Ammon's horn (tissue), 1 donor: Measurements from ENCODE around the gene KRT38.
"Not testable (repeated sequence)": the region's sequence is repeated elsewhere in the genome, so short reads cannot be mapped to it uniquely, and the experiment has no call there.

Experiments used
- DNase-seq: peaks from one replicate; pipeline ENCODE4 v3.0.0-alpha.2; 2016; ENCODE audit warnings: low spot score

KRT38 gene

GRCh38 chr17:41395044-41395443 lies 45.7 kb downstream of the KRT38 start:
- not testable (repeated sequence) for DNase-seq

DNA sequence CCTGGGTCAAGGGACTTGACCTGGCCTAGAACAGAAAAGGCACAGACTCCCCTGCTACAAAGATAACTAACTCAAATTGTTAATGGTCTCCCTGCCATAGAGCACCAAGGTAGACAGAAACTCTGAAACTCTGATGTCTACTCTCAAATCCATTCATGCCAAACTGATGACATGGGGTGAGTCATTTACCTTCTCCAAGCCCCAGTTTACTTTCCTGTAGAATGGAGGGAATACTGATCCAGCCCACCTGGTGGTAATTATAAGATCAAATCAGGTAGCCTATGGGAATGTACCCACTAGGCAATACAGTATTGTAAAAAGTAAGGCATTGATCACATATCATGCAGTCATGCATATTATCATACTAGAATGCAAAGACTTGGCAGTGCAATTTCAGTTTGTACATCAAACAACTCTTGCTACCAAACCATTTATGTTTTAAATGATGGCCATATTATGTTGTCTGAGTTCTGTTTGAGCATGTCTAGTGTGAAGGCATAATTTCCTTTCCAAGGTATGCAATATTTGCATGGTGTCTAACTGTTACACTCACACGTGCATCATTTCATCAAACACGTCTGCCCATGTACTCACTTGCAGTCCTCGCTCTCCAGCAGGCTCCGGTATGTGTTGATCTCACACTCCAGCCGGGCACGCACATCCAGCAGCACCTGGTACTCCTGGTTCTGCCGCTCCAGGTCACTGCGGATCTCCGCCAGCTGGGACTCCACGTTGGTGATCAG lies 46.4 kb downstream of the KRT38 start:
- DNase-seq = no peak

DNA sequence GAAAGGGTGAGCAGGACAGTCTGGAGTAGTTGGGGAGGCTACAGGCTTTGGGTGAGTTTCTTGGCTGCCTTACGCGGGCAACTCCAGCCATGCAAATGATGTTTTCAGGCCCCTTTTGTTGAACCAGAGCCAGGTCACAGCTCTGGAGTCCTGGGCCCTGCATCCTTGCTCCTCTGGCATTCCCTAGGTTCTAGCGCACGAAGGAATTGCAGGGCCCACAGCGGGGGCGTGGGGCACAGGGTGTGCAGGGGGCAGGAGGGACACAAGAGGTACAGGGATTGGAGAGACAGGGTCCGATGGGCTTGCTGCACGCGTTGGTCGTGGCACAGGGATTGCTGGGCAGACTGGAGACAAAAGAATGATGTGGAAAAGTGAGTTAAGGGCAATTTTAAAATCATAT lies 47.0 kb downstream of the KRT38 start:
- DNase-seq = no peak

- no peak for DNase-seq
These were observed 47.5 kb downstream of the KRT38 start for GRCh38 chr17:41393294-41393693.

DNA sequence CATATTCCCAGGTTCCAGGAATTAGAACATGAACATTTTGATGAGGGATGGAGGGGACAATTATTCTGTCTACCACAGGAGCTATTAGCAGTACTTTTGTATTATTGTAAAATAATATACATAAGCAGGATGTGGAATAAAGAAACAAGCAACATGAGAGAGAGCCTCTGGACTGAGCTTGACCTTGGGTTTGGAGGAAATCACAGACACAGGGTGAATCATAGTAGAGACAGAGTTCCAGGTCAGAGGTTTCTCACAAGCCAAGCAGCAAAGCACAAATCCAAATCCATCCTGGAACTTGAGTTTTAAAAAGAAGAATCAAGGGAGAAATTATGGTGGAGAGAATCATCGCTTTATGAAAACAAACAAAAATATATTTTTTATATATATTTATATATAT lies 48.5 kb downstream of the KRT38 start:
- DNase-seq = no peak

GRCh38 chr17:41391535-41391934 lies 49.2 kb downstream of the KRT38 start:
- no peak for DNase-seq

DNA sequence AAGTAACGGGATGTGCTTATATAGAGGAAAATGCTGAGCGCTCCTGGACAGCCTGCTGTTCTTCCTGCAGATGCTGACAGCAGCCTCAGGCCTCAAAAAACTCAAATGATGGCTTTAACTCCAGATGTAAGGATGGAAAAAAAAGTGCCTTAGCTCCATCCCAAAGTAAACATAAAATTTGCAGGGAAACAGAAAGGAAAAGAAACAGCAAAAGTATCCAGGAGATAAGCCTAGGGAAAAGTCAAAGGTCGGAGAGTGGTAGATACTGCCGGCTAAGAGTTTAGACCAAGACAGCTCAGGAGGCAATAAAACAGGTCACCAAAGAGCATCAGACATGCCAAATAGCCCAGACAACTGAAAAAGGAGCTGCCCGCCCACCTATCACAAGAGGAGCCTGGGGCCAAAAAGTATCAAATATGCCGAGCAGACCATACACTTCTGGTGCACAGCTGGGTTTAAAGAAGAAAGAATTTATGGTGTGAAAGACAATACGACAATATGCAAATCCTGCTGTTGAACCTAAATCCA lies 50.3 kb downstream of the KRT38 start:
- no peak for DNase-seq

- no peak for DNase-seq
These were observed 53.1 kb downstream of the KRT38 start for GRCh38 chr17:41387670-41388069.

DNA sequence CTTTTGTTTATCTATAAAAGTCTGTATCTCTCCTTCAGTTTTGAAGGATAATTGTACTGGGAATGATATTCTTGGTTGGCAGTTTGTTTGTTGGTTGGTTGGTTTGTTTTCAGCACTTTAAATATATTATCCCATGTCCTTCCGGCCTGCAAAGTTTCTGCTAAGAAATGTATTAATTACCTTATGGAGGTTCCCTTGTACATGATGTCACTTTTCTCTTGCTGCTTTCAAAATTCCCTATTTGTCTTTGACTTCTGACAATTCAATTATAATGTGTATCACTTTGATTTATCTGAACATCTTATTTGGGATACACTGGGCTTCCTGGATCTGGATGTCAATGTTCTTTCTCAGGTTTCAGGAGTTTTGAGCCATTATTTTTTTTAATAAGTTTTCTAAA lies 54.6 kb downstream of the KRT38 start:
- no peak for DNase-seq
